Stimulated activated naive B cell treated with anti-CD40 and anti-IgM and Interleukin-4, amounts not matched to agents 10 μg/mL and 1 μg/mL and 100 μg/mL, for 72 hours (primary cell): Measurements from ENCODE around the gene ADAT3.

ENCODE experiments used
- ATAC-seq, 2 donors: fragments of 150-1000 bp; cut with Tn5 transposase; replicated peaks; 2 replicates each; pipeline ENCODE4 v1.10.0; 2021; ENCODE audit warnings: moderate library complexity in 1 of 2
- DNase-seq: peaks from one replicate; pipeline ENCODE4 v3.0.0; 2021
- H3K27ac Mint-ChIP-seq: one replicate; pipeline ENCODE4 v1.8.0; 2022; ENCODE audit warnings: mild to moderate bottlenecking, mixed read lengths
- H3K27me3 Mint-ChIP-seq, 2 donors: one replicate each; pipeline ENCODE4 v1.8.0; 2022; ENCODE audit warnings: mixed read lengths in 2 of 2
- H3K36me3 Mint-ChIP-seq, 2 donors: one replicate each; pipeline ENCODE4 v1.8.0; 2022; ENCODE audit warnings: mixed read lengths in 2 of 2, mild to moderate bottlenecking in 1 of 2
- H3K4me1 Mint-ChIP-seq, 2 donors: one replicate each; pipeline ENCODE4 v1.8.0; 2022; ENCODE audit warnings: mixed read lengths in 2 of 2, mild to moderate bottlenecking in 1 of 2
- H3K4me3 Mint-ChIP-seq, 2 donors: one replicate each; pipeline ENCODE4 v1.8.0; 2022; ENCODE audit warnings: mild to moderate bottlenecking in 2 of 2, mixed read lengths in 2 of 2, moderate library complexity in 1 of 2
- H3K9me3 Mint-ChIP-seq, 2 donors: one replicate each; pipeline ENCODE4 v1.8.0; 2022; ENCODE audit warnings: mixed read lengths in 2 of 2, mild to moderate bottlenecking in 1 of 2

Gene ADAT3

DNA sequence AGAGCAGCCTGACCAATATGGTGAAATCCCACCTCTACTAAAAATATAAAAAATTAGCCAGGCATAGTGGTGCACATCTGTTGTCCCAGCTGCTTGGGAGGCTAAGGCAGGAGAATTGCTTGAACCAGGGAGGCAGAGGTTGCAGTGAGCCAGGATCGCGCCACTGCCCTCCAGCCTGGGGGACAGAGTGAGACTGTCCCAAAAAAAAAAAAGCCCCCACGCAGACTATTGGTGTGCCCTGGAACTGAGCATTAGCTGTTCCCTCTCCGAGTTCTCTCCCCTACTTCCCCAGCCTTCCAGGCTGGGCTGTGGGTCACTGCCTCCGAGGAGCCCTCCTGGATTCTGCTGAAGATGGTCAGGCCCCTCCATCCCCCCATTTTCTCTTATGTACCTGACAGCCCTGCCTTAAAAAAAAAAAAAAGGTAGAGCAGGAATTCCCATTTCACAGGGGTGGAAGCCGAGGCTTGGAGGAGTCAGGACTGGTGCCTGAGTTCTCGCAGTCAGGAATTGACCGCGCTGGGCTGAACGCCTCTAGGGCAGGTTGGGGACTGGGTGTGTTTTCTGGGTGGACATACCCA, 1.9 kb downstream of the ADAT3 start:
- peaks cover 11 to 19% of the 10 kb centered on the region in 2 donors for H3K36me3 Mint-ChIP-seq
- ATAC-seq, result no peak
- peaks cover 42 to 71% of the 10 kb centered on the region in 2 donors for H3K4me1 Mint-ChIP-seq
- peak overlapping the region; percentile 42 for H3K27ac Mint-ChIP-seq
- no peak for DNase-seq
- no peaks in the 10 kb centered on the region for H3K27me3 Mint-ChIP-seq
- peak overlapping the region; percentile 16 to 57 for H3K4me3 Mint-ChIP-seq
- H3K9me3 Mint-ChIP-seq, result no peaks in the 10 kb centered on the region

DNA sequence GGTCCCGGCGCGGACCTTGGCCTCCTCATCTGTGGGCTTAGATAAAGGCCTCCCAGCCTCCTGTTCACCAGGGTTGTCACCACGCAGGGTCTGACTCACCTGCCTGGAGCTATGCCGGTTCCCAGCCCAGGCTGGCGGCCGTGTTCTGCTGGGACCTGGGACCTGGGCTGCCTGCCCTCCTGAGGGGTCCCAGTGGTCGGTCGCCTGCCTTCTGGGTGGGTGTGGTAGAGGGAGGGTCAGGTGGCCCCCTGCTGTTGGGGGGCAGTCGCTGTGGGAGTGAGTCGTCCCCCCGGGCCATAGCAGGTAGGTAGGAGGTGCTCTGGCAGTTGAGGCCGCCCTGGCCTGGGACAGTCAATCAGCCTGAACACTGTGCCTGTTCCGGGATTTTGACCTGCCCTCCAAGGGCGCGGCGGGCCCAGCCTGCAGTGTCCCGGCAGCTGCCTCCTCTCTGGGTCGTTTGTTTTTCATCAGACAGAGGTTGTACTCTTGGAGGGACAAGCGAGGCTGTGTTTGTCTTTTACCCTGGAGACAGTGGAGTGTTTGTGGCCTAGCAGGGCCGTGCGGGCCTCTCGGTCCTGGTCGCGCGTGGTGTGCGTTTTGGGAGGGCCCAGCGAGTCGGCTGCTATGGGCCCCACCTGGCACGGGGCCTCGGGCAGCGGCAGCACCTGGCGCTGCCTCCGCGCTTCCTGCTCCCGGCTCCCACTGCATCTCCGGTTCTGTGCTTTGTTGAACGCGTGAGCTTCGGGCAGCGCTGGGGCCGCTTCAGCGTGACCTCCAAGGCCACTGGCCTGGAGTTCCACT, 2.6 kb downstream of the ADAT3 start:
- H3K27ac Mint-ChIP-seq, result no peak overlapping the region
- H3K4me3 Mint-ChIP-seq, result no peak overlapping the region
- DNase-seq, result no peak
- ATAC-seq, result no peak
- H3K9me3 Mint-ChIP-seq, result no peaks in the 10 kb centered on the region
- H3K4me1 Mint-ChIP-seq, result peaks cover 42 to 70% of the 10 kb centered on the region in 2 donors
- H3K36me3 Mint-ChIP-seq, result peaks cover 12 to 19% of the 10 kb centered on the region in 2 donors
- H3K27me3 Mint-ChIP-seq, result no peaks in the 10 kb centered on the region

DNA sequence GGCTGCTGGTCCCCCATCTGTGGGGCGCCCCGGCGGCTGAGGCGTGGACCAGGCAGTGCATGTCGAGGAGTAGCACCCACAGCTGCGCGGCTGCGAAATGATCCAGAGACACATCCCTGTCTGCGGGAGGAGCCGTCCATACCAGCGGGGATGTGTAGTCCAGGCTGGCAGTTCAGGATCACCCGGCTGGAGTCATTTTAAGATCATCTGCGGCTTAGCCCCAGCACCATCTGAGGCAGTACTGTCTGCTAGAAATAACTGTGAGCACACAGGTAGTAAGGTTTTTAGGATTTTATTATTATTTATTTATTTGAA, 3.1 kb downstream of the ADAT3 start:
- peaks cover 40 to 69% of the 10 kb centered on the region in 2 donors for H3K4me1 Mint-ChIP-seq
- DNase-seq (no peak), ATAC-seq (no peak)
- no peaks in the 10 kb centered on the region for H3K27me3 Mint-ChIP-seq
- H3K9me3 Mint-ChIP-seq, result no peaks in the 10 kb centered on the region
- no peak overlapping the region for H3K27ac Mint-ChIP-seq
- H3K36me3 Mint-ChIP-seq, result peaks cover 18 to 22% of the 10 kb centered on the region in 2 donors
- H3K4me3 Mint-ChIP-seq, result no peak overlapping the region

DNA sequence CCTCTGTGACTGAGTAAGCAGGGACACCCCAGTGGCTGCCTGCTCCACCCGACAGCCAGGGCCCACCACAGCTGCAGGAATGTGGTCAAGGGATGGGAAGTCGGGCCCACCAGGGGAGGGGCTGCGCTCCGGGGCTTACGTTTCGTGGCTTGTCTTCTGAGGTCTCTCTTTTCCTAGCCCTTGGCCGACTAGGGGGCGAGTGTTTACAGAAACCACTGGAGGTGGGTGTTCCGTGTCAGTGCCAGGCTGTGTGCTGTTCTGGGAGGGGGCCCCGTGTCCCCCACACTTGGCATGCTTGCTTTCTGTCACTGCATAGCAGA, 4.5 kb downstream of the ADAT3 start:
- H3K4me3 Mint-ChIP-seq, result peak overlapping the region; percentile 25 to 59
- ATAC-seq, result no peak
- DNase-seq, result no peak
- peaks cover 31 to 64% of the 10 kb centered on the region in 2 donors for H3K4me1 Mint-ChIP-seq
- no peaks in the 10 kb centered on the region for H3K27me3 Mint-ChIP-seq
- H3K27ac Mint-ChIP-seq, result peak overlapping the region; percentile 51
- H3K9me3 Mint-ChIP-seq, result no peaks in the 10 kb centered on the region
- peaks cover 18 to 22% of the 10 kb centered on the region in 2 donors for H3K36me3 Mint-ChIP-seq

DNA sequence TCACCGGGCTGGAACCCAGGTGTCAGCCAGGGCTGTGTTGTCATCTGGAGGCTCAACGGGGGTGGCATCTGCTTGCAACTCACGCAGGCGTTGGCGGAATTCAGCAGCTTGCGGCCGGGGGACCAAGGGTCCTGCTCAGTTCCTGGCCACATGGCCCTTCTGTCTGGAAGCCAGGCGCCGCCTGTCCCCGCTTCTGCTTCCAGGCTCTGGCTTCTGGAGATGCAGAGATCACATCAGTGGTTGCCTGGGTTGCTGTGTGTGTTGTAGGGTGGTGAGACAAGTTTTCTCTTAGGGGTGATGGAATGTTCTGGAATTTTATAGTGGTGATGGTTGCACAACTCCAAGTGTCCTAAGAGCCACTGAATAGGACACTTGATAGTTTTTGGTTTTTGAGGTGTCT, 5.0 kb downstream of the ADAT3 start:
- no peaks in the 10 kb centered on the region for H3K27me3 Mint-ChIP-seq
- no peaks in the 10 kb centered on the region for H3K9me3 Mint-ChIP-seq
- H3K27ac Mint-ChIP-seq, result no peak overlapping the region
- peaks cover 18 to 22% of the 10 kb centered on the region in 2 donors for H3K36me3 Mint-ChIP-seq
- ATAC-seq (no peak), DNase-seq (no peak)
- H3K4me1 Mint-ChIP-seq, result peaks cover 29 to 60% of the 10 kb centered on the region in 2 donors
- H3K4me3 Mint-ChIP-seq, result peak overlapping the region in 1 of 2 donors; percentile 25

DNA sequence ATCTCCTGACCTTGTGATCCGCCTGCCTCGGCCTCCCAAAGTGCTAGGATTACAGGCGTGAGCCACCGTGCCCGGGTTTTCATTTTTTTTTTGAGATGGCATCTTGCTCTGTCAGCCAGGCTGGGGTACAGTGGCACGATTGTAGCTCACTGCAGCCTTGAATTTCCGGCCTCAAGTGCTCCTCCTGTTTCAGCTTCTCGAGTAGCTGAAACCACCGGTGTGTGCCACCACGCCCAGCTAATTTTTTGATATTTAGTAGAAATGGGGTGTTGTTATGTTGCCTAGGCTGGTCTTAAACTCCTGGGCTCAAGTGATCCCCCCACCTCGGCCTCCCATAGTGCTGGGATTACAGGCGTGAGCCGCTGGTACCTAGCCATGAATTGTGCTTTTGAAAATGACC, 5.9 kb downstream of the ADAT3 start:
- no peak for ATAC-seq
- no peak overlapping the region for H3K27ac Mint-ChIP-seq

DNA sequence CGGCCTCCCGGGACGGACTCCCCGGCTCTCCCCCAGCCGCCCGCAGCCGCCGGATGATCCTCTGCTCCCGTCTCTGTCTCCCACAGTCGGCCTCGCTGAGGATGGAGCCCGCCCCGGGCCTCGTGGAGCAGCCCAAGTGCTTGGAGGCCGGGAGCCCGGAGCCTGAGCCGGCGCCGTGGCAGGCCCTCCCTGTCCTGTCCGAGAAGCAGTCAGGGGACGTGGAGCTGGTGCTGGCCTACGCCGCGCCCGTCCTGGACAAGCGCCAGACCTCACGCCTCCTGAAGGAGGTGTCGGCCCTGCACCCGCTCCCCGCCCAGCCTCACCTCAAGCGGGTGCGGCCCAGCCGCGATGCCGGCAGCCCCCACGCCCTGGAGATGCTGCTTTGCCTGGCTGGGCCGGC, 6.8 kb downstream of the ADAT3 start:
- H3K36me3 Mint-ChIP-seq, result peaks cover 19 to 29% of the 10 kb centered on the region in 2 donors
- no peak overlapping the region for H3K4me3 Mint-ChIP-seq
- H3K4me1 Mint-ChIP-seq, result peaks cover 24 to 44% of the 10 kb centered on the region in 2 donors
- H3K9me3 Mint-ChIP-seq, result no peaks in the 10 kb centered on the region
- H3K27ac Mint-ChIP-seq, result no peak overlapping the region
- H3K27me3 Mint-ChIP-seq, result no peaks in the 10 kb centered on the region
- no peak for ATAC-seq
- DNase-seq, result no peak

More for the DNA sequence above, 5.9 kb downstream of the ADAT3 start:
- no peaks in the 10 kb centered on the region for H3K9me3 Mint-ChIP-seq
- H3K4me3 Mint-ChIP-seq, result no peak overlapping the region
- H3K27me3 Mint-ChIP-seq, result no peaks in the 10 kb centered on the region
- peaks cover 18 to 28% of the 10 kb centered on the region in 2 donors for H3K36me3 Mint-ChIP-seq
- H3K4me1 Mint-ChIP-seq, result peaks cover 24 to 51% of the 10 kb centered on the region in 2 donors
- no peak for DNase-seq

DNA sequence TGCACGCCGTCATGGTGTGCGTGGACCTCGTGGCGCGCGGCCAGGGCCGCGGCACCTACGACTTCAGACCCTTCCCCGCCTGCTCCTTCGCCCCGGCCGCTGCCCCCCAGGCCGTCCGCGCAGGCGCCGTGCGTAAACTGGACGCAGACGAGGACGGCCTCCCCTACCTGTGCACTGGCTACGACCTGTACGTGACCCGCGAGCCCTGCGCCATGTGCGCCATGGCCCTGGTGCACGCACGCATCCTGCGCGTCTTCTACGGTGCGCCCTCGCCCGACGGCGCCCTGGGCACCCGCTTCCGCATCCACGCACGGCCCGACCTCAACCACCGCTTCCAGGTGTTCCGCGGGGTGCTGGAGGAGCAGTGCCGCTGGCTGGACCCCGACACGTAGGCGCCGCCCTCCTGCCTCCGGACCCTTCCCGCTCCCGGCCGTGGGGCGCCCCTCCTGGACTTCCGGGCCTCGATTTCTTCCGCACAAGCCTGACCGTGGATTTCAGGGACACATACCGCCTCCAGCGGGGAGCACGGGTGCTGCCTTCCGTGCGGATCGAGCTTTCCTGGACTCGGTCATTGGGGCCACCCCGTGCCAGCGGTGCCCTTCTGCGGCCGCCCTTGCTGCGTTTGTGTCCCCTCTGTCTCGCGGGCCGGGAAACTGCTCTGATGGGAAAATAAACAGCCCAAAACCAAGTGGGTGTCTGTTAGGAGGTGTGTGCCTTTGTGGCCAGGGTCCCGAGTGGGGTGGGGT, 7.7 kb downstream of the ADAT3 start:
- H3K27me3 Mint-ChIP-seq, result no peaks in the 10 kb centered on the region
- H3K4me1 Mint-ChIP-seq, result peaks cover 22 to 36% of the 10 kb centered on the region in 2 donors
- H3K36me3 Mint-ChIP-seq, result peaks cover 20 to 30% of the 10 kb centered on the region in 2 donors
- DNase-seq (no peak), ATAC-seq (no peak)
- H3K9me3 Mint-ChIP-seq, result no peaks in the 10 kb centered on the region
- H3K27ac Mint-ChIP-seq, result peak overlapping the region; percentile 59
- H3K4me3 Mint-ChIP-seq, result no peak overlapping the region

DNA sequence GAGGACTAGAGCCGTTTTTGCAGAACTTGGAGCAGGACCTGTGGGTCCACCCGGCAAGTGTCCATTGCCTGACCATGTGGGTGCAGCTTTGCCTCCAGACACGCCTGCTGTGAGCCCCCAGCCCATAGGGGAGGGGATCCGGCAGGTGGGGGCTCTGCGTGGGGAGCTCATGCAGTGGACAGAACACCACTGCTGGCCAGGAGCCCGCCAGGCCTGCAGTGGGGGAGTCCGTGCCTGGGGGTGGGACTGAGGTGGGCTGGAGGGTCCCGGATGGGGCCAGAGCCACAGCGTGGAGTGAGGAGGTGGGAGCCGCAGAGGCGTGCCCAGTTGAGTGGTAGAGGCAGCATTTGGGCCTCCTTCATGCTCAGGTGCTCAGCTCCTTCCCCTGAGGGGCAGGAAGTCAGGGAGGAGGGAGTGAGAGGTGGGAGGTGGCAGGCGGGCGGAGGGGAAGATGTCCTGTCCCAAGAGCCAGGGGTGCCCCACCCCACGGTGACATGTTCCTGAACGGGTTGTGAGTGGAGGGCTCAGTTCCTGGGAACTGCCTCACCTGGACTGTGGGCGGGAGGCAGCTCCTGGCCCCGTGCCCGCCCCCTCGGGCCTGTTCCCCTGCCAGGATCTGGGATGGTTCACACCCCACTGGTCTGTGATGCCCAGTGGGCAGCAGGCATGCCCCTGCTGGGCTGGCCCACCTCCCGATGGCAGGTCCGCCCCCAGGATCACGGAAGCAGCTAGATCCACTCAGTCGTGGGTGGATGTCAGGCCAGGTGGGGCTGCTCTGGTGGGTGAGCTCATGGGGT, 8.8 kb downstream of the ADAT3 start:
- Mint-ChIP-seq H3K4me1 (peaks cover 14 to 30% of the 10 kb centered on the region in 2 donors), H3K4me3 (no peak overlapping the region), H3K9me3 (no peaks in the 10 kb centered on the region), H3K36me3 (peaks cover 27 to 30% of the 10 kb centered on the region in 2 donors), H3K27me3 (no peaks in the 10 kb centered on the region), H3K27ac (no peak overlapping the region)
- ATAC-seq (no peak), DNase-seq (no peak)

DNA sequence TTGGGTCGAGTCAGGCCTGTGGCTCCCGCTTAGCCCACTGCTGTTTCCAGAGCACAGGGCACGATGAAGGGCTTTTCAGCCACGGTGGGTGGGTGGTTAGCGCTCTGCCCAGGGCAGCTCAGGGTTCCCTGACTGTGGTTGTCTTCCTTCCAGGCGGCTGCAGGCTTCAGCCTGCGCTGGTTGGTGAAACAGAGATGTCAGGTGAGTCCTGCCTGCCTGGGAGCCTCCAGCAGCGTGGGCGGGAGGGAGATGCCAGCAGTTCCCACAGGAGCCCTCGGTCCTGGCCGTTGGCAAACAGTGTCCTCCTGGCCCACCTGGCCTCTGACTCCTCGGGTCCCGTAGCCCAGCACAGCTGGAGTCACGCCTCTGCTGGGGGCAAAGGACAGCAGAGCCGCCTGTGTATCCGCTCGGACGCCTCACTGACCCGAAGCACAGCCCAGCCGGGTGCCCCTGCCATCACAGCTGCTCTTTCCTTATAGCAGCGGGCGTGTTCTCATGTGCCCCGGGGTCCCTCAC, 9.7 kb downstream of the ADAT3 start:
- no peak for DNase-seq
- Mint-ChIP-seq H3K9me3 (no peaks in the 10 kb centered on the region), H3K4me1 (peaks cover 8 to 21% of the 10 kb centered on the region in 2 donors), H3K27me3 (no peaks in the 10 kb centered on the region), H3K4me3 (no peak overlapping the region), H3K36me3 (peaks cover 24 to 28% of the 10 kb centered on the region in 2 donors), H3K27ac (no peak overlapping the region)
- no peak for ATAC-seq

DNA sequence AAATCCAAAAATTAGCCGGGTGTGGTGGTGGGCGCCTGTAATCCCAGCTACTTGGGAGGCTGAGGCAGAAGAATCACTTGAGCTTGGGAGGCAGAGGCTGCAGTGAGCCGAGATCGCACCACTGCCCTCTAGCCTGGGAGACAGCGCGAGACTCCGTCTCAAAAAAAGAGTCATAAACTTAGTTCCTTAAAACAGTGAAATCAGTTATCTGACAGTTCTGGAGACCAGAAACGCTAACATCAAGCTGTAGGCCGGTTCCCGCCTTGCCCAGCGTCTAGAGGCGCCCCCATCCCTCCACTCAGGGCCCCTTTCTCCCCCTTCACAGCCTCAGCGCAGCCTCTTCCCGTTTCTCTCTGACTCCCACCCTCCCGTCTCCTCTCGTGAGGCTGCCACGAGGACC, 11.9 kb downstream of the ADAT3 start:
- ATAC-seq (no peak), DNase-seq (no peak)
- H3K36me3 Mint-ChIP-seq, result peaks cover 33 to 37% of the 10 kb centered on the region in 2 donors
- no peaks in the 10 kb centered on the region for H3K27me3 Mint-ChIP-seq
- no peaks in the 10 kb centered on the region for H3K9me3 Mint-ChIP-seq
- H3K4me1 Mint-ChIP-seq, result peaks cover 6 to 14% of the 10 kb centered on the region in 2 donors
- H3K4me3 Mint-ChIP-seq, result no peak overlapping the region
- H3K27ac Mint-ChIP-seq, result no peak overlapping the region

DNA sequence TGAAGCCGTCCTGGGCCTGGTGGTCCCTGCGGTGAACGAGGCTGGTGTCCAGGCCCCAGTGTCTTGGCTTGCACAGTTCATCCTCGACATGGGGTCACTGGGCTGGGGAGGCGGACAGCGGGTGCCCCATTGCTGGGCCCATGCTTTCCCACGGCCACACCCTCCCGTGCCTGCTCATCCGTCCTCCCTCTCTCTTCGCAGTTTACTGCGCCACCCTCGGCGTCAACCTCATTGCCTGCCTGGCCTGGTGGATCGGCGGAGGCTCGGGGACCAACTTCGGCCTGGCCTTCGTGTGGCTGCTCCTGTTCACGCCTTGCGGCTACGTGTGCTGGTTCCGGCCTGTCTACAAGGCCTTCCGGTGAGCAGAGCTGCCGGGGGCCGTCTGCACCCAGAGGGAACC, 12.7 kb downstream of the ADAT3 start:
- Mint-ChIP-seq H3K4me1 (peaks cover 6 to 14% of the 10 kb centered on the region in 2 donors), H3K27ac (no peak overlapping the region), H3K4me3 (no peak overlapping the region), H3K9me3 (no peaks in the 10 kb centered on the region), H3K27me3 (no peaks in the 10 kb centered on the region), H3K36me3 (peaks cover 31 to 45% of the 10 kb centered on the region in 2 donors)
- DNase-seq, result no peak
- ATAC-seq, result no peak

DNA sequence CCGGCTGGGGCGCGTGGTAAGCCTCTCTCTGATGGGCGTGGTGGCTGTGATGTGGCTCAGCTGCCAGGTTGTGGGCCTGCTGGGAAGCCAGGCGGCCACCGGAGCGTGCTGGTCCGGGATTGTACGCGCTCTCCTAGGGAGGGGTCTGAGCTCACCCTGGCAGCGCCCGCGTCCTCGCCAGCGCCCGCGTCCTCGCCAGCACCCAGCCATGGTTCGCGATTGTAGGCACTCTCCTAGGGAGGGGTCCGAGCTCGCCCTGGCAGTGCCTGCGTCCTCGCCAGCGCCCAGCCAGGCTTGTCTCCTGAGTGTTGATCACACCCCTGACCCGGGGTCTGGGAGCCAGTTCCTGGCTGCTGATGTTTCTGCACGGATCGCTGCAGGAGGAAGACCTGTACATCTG, 13.8 kb downstream of the ADAT3 start:
- ATAC-seq (no peak), DNase-seq (no peak)
- H3K27me3 Mint-ChIP-seq, result no peaks in the 10 kb centered on the region
- H3K27ac Mint-ChIP-seq, result no peak overlapping the region
- no peak overlapping the region for H3K4me3 Mint-ChIP-seq
- H3K4me1 Mint-ChIP-seq, result peaks cover 6 to 12% of the 10 kb centered on the region in 2 donors
- peaks cover 33 to 49% of the 10 kb centered on the region in 2 donors for H3K36me3 Mint-ChIP-seq
- H3K9me3 Mint-ChIP-seq, result no peaks in the 10 kb centered on the region

DNA sequence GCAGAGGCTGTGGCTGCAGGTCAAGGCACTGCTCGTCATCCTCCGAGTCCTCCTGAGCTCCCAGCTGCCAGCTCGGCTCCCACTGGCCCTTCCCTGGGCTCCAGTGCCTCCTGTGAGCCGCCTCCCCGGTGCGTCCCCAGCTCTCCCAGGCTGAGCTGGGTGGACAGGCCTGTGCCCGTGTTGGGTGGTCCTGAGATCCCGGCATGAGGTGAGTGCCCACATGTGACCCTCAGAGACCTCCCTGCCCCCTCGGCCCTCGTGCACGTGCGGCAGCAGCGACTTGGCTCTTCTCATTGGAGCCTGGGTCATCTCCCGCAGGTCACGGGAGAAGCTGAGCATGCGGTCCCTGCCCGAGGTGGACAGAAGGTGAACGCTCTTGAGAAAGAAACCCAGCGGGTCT, 15.4 kb downstream of the ADAT3 start:
- ATAC-seq (no peak), DNase-seq (no peak)
- H3K4me3 Mint-ChIP-seq, result no peak overlapping the region
- no peaks in the 10 kb centered on the region for H3K27me3 Mint-ChIP-seq
- H3K9me3 Mint-ChIP-seq, result no peaks in the 10 kb centered on the region
- peaks cover 3 to 9% of the 10 kb centered on the region in 2 donors for H3K4me1 Mint-ChIP-seq
- H3K36me3 Mint-ChIP-seq, result peaks cover 33 to 55% of the 10 kb centered on the region in 2 donors
- H3K27ac Mint-ChIP-seq, result no peak overlapping the region
